ENCODE data around the gene C2CD2L.
"Not testable (repeated sequence)": the region's sequence is repeated elsewhere in the genome, so short reads cannot be mapped to it uniquely, and the experiment has no call there.

Gene C2CD2L

GRCh38 chr11:119115484-119116234 lies 8.5 kb downstream of the C2CD2L start:
- peak; percentile 56 for DNase-seq (ENCODE audit: low spot score)

GRCh38 chr11:119116235-119116594 lies 9.1 kb downstream of the C2CD2L start:
- DNase-seq (ENCODE audit: low spot score) = no peak

DNA sequence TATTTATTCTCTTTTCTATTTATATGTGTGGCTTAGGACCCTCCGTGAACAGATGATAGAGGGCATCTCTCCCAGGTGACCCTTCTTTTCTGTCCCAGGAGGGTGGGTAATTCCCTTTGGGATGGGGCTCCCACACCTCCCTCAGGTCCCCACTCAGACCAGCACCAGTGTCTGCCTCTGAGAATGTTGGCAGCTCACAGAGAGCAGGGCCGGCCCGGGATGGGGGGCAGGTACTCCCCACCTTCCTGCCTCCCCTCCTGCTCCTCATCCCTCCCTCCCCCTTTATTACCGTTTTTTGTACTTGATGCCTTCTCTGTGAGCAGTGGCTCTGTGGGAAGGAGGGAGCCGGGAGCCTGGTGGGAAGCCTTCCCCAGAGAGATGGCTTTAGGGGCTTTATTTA lies 9.5 kb downstream of the C2CD2L start:
- no peak for DNase-seq (ENCODE audit: low spot score)

DNA sequence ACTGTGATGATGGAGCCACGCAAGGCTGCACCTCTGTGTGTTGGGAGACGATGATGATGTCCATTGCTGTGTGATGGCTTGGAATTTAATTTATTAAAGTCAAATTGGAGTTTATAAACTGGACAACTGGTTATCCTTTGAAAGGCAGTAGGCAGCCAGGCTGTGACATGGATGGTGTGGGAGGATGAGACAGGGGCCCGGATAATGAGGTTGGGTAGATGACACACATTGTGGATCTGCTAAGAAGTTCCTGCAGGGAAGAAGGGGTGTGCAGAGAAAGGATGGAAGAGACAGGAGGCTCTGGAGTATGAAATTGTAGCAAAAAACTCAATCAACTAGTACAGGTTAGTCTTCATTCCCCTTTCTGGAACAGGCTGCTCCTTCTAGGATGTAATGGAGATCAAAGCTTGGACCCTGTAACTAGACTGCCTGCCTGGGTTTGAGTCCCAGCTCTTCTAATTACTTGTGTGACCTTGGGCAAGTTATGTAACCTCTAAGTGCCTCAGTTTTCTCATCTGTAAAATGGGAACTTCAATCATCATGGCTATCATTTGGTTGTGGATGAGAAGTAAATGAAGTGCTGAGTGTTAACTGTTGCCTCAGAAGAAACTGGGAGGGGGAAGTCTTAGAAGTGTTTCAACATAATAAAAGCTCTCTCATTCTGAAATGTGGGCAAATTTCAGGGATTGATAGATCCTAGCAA lies 10.0 kb downstream of the C2CD2L start:
- no peak for DNase-seq (ENCODE audit: low spot score)

DNA sequence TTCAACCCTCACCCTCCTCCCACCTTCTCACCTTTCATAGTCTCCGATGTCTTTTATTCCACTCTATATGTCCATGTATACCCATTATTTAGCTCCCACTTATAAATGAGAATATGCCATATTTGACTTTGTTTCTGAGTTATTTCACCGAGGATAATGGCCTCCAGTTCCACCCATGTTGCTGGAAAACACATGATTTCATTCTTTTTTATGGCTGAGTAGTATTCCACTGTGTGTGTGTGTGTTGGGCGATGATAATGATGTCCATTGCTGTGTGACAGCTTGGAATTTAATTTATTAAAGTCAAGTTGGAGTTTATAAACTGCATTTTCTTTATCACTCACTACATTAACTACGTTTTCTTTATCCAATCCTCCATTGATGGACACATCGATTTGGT lies 11.1 kb downstream of the C2CD2L start:
- DNase-seq (ENCODE audit: low spot score) = no peak

GRCh38 chr11:119118946-119119345 lies 11.8 kb downstream of the C2CD2L start:
- DNase-seq (ENCODE audit: low spot score) = no peak

DNA sequence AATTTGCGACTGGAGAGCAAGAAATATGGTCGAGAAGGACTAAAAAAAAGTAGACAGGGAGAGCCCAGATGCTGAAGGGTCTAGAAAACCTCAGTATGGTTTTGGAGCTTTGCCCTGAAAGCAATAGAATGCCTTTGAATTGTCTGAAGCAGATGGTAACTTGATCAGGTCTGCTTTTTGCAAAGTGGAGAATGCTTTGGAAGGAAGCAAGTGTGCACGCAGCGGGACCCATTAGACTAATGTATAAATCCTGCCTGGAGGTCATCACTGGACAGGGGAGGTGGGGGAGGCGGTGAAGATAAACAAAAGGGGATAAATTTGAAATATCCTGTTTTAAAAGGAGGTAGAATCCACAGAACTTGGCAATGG lies 13.5 kb downstream of the C2CD2L start:
- no peak for DNase-seq (ENCODE audit: low spot score)

GRCh38 chr11:119121008-119121810 lies 14.1 kb downstream of the C2CD2L start, which contains the start of gene HINFP:
Gene HINFP, plus strand, starts transcription at chr11:119121580. Its CDS starts 5,365 bp downstream, at chr11:119126945.
- DNase-seq (ENCODE audit: low spot score) = peak; percentile 99

GRCh38 chr11:119121811-119122124 lies 14.6 kb downstream of the C2CD2L start:
- no peak for DNase-seq (ENCODE audit: low spot score)

DNA sequence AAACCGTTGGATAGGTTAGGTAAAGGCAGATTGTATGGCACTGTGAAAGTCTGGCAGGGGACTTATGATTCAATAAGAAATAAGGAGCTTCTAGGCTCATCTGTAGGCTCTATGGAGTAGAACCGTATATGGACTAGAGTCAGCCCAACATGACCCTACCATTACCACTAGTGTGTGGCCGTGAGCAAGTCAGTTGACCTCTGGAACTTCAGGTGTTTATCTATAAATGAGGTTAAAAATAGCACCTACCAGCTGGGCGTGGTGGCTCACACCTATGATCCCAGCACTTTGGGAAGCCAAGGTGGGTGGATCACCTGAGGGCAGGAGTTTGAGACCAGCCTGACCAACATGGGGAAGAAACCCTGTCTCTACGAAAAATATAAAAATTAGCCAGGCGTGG lies 18.7 kb downstream of the C2CD2L start:
- DNase-seq (ENCODE audit: low spot score) = no peak

- no peak for DNase-seq (ENCODE audit: low spot score)
Observed at GRCh38 chr11:119126675-119127268, 19.6 kb downstream of the C2CD2L start.

GRCh38 chr11:119130662-119131061 lies 23.5 kb downstream of the C2CD2L start:
- no peak for DNase-seq (ENCODE audit: low spot score)

DNA sequence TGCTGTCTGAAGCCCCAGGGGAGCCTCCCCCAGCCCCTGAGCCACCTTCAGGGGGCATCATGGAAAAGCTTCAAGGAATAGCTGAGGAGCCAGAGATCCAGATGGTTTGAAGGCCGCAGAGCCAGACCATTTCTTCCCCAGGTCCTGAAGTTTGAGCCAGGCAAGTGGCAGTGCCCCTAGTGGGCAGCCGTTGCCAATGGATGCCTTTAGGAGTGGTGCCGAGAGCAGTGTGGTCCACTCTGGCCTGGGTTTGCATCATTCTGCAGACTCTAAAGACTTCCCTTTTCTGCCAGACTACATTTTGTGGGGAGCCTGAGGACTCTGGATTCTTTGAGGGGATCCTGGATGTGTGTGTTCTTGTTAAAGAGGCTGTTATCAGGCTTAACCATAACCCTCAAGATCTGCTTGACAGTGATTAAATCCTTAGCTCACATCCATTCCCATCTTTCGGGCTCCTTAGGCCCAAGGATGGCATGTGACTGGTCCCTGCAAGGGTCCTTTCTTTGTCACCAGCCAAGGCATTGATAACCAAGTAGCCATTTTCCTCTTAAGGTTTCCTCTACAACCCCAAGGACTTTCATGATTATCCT lies 27.3 kb downstream of the C2CD2L start:
- DNase-seq (ENCODE audit: low spot score) = no peak

DNA sequence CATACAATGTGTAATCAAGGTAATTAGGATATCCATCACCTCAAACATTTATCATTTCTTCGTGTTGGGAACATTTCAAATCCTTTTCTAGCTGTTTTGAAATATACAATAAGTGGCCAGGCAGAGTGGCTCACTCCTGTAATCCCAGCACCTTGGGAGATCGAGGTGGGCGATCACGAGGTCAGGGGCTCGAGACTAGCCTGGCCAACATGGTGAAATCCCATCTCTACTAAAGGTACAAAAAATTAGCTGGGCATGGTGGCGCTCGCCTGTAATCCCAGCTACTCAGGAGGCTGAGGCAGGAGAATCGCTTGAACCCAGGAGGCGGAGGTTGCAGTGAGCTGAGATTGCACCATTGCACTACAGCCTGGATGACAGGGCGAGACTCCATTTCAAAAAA lies 32.1 kb downstream of the C2CD2L start:
- not testable (repeated sequence) for DNase-seq (ENCODE audit: low spot score)

DNA sequence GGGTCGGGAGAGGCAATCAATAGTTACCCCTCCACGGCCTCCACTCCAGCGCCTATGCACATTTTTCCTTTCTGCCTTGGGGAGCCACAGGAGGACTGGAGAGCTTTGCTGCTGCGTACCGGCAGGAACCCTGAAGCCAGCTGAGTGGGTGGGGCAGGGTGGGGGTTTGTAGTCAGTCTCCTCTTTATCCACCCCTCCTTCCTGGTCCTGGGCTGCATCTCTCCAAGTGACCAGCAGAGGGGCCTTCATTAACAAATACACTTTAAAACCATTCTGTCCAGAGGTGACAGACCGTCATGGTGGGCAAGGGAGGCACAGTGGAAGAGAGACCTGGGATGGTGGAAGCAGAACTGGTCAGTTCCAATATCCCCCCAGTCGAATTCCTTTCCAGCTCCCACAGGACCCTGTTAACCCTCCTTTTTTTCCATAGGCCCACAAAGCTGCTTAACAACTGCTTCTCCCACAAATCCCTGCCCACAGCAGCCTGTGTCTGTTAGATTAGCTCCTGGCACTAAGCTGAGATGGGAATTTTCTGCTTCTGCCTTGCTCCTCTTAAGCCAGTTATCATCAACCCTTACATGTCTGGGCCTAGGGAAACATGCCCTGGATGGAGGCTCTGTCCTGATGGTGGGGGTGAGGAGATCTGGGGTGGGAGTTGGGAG lies 37.8 kb downstream of the C2CD2L start:
- DNase-seq (ENCODE audit: low spot score) = peak; percentile 33

- no peak for DNase-seq (ENCODE audit: low spot score)
Observed at GRCh38 chr11:119145551-119145950, 38.4 kb downstream of the C2CD2L start.

GRCh38 chr11:119147604-119148333 lies 40.6 kb downstream of the C2CD2L start:
- DNase-seq (ENCODE audit: low spot score) = no peak

DNA sequence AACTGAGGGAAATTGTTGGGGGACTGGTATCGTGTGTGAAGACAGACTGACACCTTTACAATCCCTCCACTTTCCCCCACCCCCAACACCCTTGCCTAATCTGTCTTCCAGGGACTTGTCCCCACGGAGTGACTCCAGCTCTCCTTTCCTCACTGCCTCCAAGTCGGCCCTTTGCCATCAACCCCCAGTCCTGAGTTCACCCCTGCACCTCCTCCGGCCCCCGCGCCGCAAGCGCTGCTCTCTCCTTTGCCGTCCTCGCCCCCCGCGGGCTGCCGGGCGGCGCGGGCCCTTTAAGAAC lies 41.5 kb downstream of the C2CD2L start:
- DNase-seq (ENCODE audit: low spot score) = no peak

GRCh38 chr11:119149018-119149785 lies 42.1 kb downstream of the C2CD2L start, which contains the start of gene ABCG4:
Gene ABCG4, plus strand, starts transcription at chr11:119149052. Its CDS starts 914 bp downstream, at chr11:119149966.
- DNase-seq (ENCODE audit: low spot score) = no peak

DNA sequence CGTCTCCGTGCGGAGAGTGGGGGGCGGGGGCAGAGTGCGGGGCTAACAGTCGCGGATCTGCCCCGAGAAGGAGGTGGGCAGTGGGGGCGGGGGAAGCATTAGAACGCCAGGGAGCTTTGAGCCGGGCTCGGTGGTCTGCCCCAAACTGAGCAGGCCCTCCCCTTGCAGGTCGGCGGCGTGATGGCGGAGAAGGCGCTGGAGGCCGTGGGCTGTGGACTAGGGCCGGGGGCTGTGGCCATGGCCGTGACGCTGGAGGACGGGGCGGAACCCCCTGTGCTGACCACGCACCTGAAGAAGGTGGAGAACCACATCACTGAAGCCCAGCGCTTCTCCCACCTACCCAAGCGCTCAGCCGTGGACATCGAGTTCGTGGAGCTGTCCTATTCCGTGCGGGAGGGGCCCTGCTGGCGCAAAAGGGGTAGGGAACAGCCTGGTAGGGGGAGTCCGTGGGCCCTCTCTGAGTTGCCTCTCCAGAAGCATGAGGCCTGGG lies 42.7 kb downstream of the C2CD2L start:
- DNase-seq (ENCODE audit: low spot score) = no peak
